K562 (cell line): ENCODE measurements around the gene GMDS. TPM values are rescaled to one million over a fixed set of nuclear protein-coding genes. Genes with fewer than 3 reads are reported as not detected.

Experiments
- ELF4 ChIP-seq: fragments of 450-650 bp; formaldehyde crosslinking; IDR thresholded peaks from 2 replicates; pipeline ENCODE4 v1.4.0; 2022; ENCODE audit warnings: missing genetic modification characterization
- IFI16 ChIP-seq: fragments of 250-450 bp; sonication (Bioruptor Pico); IDR thresholded peaks from 2 replicates; pipeline ENCODE4 v2.1.2; 2022; ENCODE audit warnings: mild to moderate bottlenecking, inconsistent platforms
- JUNB ChIP-seq: fragments of 450-650 bp; formaldehyde crosslinking; conservative IDR thresholded peaks from 2 replicates; pipeline ENCODE4 v1.4.0; 2020; ENCODE audit warnings: mild to moderate bottlenecking
- polyA plus RNA-seq, 8 experiments: library from polyadenylated mRNA; depleted of rRNA in 4 of 8; stranded (reverse) in 5 of 8; unstranded in 3 of 8; fragments of >200 nt; fragmentation: Nextera tagmentation in 2 of 8; fragmentation: Illumina TruSeq in 1 of 8; extraction: Ambion mirVana in 2 of 8; extraction: Trizol in 1 of 8; gene quantifications; 2 replicates each; pipeline versions ENCODE4 v1.2.1 to v1.2.3, GENCODE V29; 2011 to 2014; ENCODE audit warnings: inconsistent platforms in 1 of 8, missing spikeins in 1 of 8
- total RNA-seq, 7 experiments: library from RNA; depleted of rRNA in 6 of 7; stranded (reverse); fragments of >200 nt in 6 of 7; fragmentation: Illumina TruSeq in 2 of 7; extraction: Trizol in 2 of 7; gene quantifications; 2 replicates each; pipeline versions ENCODE4 v1.2.1 to v1.2.3, GENCODE V29; 2011 to 2021; ENCODE audit warnings: low replicate concordance in 1 of 7
- TF ChIP-seq, protein P1 (sequence below): sonication (generic); formaldehyde crosslinking; IDR thresholded peaks from 2 replicates; pipeline ENCODE4 v1.4.0; 2020; ENCODE audit warnings: mild to moderate bottlenecking, missing genetic modification reagents
- TF ChIP-seq, protein P2 (sequence below): fragments of 250-450 bp; sonication (Bioruptor Pico); IDR thresholded peaks from 2 replicates; pipeline ENCODE4 v1.4.0; 2020

GMDS gene
- total and polyA plus RNA-seq, 9 of the 15 experiments (the other 6 are each of a cell fraction or from before 2014, with no cell fraction given), result 0.48 to 31.8 (median 13.4) TPM

DNA sequence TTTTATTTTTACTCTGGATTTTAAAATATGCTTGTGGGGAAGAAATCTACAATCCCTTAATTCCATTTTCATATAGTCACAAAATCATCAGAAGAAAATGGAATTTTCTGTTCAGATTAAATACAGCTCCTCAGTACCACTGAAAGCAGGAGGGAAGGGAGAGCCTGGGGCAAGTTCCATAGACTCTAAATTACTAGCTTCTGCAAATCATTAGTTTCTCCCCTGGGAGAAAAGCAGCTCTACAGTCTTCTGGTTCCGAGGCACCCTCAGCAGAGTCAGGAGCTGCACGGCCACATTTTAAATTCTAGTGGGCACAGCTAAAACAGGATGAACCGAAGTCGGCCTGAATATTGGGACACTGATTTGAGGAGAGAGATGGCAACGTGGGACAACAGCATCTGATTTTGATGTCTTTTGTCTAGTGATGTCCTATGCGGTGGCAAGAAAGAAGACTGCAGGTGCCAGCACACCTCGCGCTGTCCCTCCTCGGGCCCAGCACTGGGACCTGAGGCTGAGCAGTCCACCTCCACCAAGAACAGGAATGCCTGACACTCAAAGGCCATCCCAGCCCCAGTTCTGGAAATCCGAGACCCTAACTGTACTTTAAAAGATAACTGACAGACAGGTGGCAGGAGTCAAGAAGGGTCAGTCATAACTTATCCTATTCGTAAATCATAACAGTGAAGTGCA, 545.0 kb downstream of the GMDS start (continued):
- TF ChIP-seq, protein P1, sequence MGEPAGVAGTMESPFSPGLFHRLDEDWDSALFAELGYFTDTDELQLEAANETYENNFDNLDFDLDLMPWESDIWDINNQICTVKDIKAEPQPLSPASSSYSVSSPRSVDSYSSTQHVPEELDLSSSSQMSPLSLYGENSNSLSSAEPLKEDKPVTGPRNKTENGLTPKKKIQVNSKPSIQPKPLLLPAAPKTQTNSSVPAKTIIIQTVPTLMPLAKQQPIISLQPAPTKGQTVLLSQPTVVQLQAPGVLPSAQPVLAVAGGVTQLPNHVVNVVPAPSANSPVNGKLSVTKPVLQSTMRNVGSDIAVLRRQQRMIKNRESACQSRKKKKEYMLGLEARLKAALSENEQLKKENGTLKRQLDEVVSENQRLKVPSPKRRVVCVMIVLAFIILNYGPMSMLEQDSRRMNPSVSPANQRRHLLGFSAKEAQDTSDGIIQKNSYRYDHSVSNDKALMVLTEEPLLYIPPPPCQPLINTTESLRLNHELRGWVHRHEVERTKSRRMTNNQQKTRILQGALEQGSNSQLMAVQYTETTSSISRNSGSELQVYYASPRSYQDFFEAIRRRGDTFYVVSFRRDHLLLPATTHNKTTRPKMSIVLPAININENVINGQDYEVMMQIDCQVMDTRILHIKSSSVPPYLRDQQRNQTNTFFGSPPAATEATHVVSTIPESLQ (CRISPR knock-in tag), result no peak
- TF ChIP-seq IFI16 (CRISPR knock-in tag) (no peak), JUNB (CRISPR knock-in tag) (no peak), ELF4 (CRISPR knock-in tag) (no peak)
- TF ChIP-seq, protein P2, sequence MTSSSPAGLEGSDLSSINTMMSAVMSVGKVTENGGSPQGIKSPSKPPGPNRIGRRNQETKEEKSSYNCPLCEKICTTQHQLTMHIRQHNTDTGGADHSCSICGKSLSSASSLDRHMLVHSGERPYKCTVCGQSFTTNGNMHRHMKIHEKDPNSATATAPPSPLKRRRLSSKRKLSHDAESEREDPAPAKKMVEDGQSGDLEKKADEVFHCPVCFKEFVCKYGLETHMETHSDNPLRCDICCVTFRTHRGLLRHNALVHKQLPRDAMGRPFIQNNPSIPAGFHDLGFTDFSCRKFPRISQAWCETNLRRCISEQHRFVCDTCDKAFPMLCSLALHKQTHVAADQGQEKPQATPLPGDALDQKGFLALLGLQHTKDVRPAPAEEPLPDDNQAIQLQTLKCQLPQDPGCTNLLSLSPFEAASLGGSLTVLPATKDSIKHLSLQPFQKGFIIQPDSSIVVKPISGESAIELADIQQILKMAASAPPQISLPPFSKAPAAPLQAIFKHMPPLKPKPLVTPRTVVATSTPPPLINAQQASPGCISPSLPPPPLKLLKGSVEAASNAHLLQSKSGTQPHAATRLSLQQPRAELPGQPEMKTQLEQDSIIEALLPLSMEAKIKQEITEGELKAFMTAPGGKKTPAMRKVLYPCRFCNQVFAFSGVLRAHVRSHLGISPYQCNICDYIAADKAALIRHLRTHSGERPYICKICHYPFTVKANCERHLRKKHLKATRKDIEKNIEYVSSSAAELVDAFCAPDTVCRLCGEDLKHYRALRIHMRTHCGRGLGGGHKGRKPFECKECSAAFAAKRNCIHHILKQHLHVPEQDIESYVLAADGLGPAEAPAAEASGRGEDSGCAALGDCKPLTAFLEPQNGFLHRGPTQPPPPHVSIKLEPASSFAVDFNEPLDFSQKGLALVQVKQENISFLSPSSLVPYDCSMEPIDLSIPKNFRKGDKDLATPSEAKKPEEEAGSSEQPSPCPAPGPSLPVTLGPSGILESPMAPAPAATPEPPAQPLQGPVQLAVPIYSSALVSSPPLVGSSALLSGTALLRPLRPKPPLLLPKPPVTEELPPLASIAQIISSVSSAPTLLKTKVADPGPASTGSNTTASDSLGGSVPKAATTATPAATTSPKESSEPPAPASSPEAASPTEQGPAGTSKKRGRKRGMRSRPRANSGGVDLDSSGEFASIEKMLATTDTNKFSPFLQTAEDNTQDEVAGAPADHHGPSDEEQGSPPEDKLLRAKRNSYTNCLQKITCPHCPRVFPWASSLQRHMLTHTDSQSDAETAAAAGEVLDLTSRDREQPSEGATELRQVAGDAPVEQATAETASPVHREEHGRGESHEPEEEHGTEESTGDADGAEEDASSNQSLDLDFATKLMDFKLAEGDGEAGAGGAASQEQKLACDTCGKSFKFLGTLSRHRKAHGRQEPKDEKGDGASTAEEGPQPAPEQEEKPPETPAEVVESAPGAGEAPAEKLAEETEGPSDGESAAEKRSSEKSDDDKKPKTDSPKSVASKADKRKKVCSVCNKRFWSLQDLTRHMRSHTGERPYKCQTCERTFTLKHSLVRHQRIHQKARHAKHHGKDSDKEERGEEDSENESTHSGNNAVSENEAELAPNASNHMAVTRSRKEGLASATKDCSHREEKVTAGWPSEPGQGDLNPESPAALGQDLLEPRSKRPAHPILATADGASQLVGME (CRISPR knock-in tag), result no peak
